Activated T-helper 2 cell treated with anti-CD3 and anti-CD28 coated beads, Interferon-gamma antibody, Interleukin-2, Interleukin-4, amounts not matched to agents 10 μg/mL and 5 μg/mL and 100 μg/mL, durations not matched to agents 14 hours and 24 hours and 36 hours (primary cell): ENCODE results near the gene CCNYL1. TPM values are rescaled to one million over a fixed set of nuclear protein-coding genes. Genes with fewer than 3 reads are reported as not detected.

Experiments
- DNase-seq: peaks from one replicate; pipeline ENCODE4 v3.0.0; 2021; ENCODE audit warnings: low spot score
- H3K27ac Mint-ChIP-seq: one replicate; pipeline ENCODE4 v1.8.0; 2021; ENCODE audit warnings: mixed read lengths
- H3K27me3 Mint-ChIP-seq: one replicate; pipeline ENCODE4 v1.8.0; 2021; ENCODE audit warnings: low read depth, mixed read lengths
- H3K36me3 Mint-ChIP-seq: one replicate; pipeline ENCODE4 v1.8.0; 2021; ENCODE audit warnings: low read depth, mixed read lengths
- H3K4me1 Mint-ChIP-seq: one replicate; pipeline ENCODE4 v1.8.0; 2021; ENCODE audit warnings: low read depth, mixed read lengths
- H3K4me3 Mint-ChIP-seq: one replicate; pipeline ENCODE4 v1.8.0; 2021; ENCODE audit warnings: low read depth, mild to moderate bottlenecking, moderate library complexity, mixed read lengths
- H3K9me3 Mint-ChIP-seq: one replicate; pipeline ENCODE4 v1.8.0; 2021; ENCODE audit warnings: mixed read lengths
- intact Hi-C: fragments of 100-400 bp; cut with micrococcal nuclease; formaldehyde crosslinking; loops from one replicate; pipeline ENCODE4 v1.15.1; 2023
- total RNA-seq: library from RNA; stranded (reverse); gene quantifications from 2 replicates; pipeline ENCODE4 v1.2.3, GENCODE V29; 2022

The CCNYL1 gene
- total RNA-seq, 1 donor from 2014 or later: 8.2 TPM

DNA sequence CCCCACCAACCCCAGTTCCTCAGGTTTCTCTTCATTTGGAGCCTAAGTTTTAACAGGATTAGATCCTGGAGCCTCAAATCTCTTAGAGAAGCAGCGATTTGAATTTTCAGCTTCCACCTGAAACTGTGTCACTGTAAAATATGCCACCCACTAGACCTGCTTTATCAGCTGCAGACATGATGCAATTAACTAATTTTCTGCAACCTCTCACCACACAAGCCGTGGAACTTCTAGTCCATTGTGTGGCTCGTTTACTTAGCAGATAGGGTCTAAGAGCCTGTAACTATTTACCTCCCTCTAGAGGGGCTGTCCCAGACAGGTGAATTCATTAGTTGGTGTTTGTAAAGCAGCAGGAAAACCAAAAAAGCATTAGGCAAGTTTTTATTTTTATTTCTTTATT lies 89.8 kb downstream of the CCNYL1 start:
- Mint-ChIP-seq H3K4me3 (no peak overlapping the region), H3K4me1 (peaks cover 6% of the 10 kb centered on the region), H3K9me3 (no peaks in the 10 kb centered on the region), H3K27me3 (peaks cover 4% of the 10 kb centered on the region), H3K27ac (no peak overlapping the region), H3K36me3 (no peaks in the 10 kb centered on the region)
- intact Hi-C loops: no loop called here
- DNase-seq: no peak

GRCh38 chr2:207802650-207803049 lies 91.2 kb downstream of the CCNYL1 start:
- Mint-ChIP-seq H3K4me3 (no peak overlapping the region), H3K27ac (no peak overlapping the region), H3K4me1 (peaks cover 10% of the 10 kb centered on the region), H3K9me3 (no peaks in the 10 kb centered on the region), H3K27me3 (peaks cover 6% of the 10 kb centered on the region), H3K36me3 (no peaks in the 10 kb centered on the region)
- intact Hi-C loops: no loop called here
- no peak for DNase-seq

Other genes with a start within 250 kb of the CCNYL1 start
- 115 and 136 TPM in 2 replicates for gene CREB1, start 181.7 kb upstream of the CCNYL1 start, total RNA-seq
- 32.1 and 35.1 TPM in 2 replicates for gene METTL21A, start 86.2 kb upstream of the CCNYL1 start, total RNA-seq
- gene FZD5, start 58.3 kb downstream of the CCNYL1 start, total RNA-seq: 1.7 TPM in 2 replicates